K562 (cell line): ENCODE data around the gene TMEM143. TPM values are rescaled to one million over a fixed set of nuclear protein-coding genes. Genes with fewer than 3 reads are reported as not detected.

Experiments used
- ARID2 ChIP-seq: fragments of 450-650 bp; IDR thresholded peaks from 2 replicates; pipeline ENCODE4 v1.6.1; 2017; ENCODE audit warnings: antibody characterized with exemption, mild to moderate bottlenecking
- ASH1L ChIP-seq: fragments of 450-650 bp; IDR thresholded peaks from 2 replicates; pipeline ENCODE4 v1.6.1; 2018; ENCODE audit warnings: borderline replicate concordance, mild to moderate bottlenecking, low read depth; ENCODE audit not compliant: partially characterized antibody
- ATF7 ChIP-seq: fragments of 450-650 bp; IDR thresholded peaks from 2 replicates; pipeline ENCODE4 v1.7.1; 2014; ENCODE audit warnings: mild to moderate bottlenecking, moderate library complexity
- BCOR ChIP-seq: fragments of 450-650 bp; IDR thresholded peaks from 2 replicates; pipeline ENCODE4 v1.6.1; 2016
- CC2D1A ChIP-seq: fragments of 450-650 bp; IDR thresholded peaks from 2 replicates; pipeline ENCODE4 v1.6.1; 2017; ENCODE audit warnings: mild to moderate bottlenecking
- FOXM1 ChIP-seq, 2 experiments: fragments of 450-650 bp in 1 of 2; sonication (generic) in 1 of 2; formaldehyde crosslinking in 1 of 2; IDR thresholded peaks; 2 replicates each; pipeline versions ENCODE4 v1.6.1 to v1.9.0; 2017 to 2022; ENCODE audit warnings: low read depth in 2 of 2, mild to moderate bottlenecking in 2 of 2, missing genetic modification reagents in 1 of 2, moderate library complexity in 1 of 2
- POLR3A ChIP-seq: IDR thresholded peaks from 2 replicates; pipeline ENCODE4 v1.6.1; 2011; ENCODE audit warnings: borderline replicate concordance, mild to moderate bottlenecking, moderate library complexity; ENCODE audit not compliant: insufficient read length, insufficient read depth; ENCODE audit errors: extremely low read depth
- ZNF274 ChIP-seq: IDR thresholded peaks from 2 replicates; pipeline ENCODE4 v1.6.1; 2011; ENCODE audit warnings: low read depth, mild to moderate bottlenecking, low read length, moderate library complexity, borderline replicate concordance
- polyA plus RNA-seq, 8 experiments: library from polyadenylated mRNA; depleted of rRNA in 4 of 8; stranded (reverse) in 5 of 8; unstranded in 3 of 8; fragments of >200 nt; fragmentation: Nextera tagmentation in 2 of 8; fragmentation: Illumina TruSeq in 1 of 8; extraction: Ambion mirVana in 2 of 8; extraction: Trizol in 1 of 8; gene quantifications; 2 replicates each; pipeline versions ENCODE4 v1.2.1 to v1.2.3, GENCODE V29; 2011 to 2014; ENCODE audit warnings: inconsistent platforms in 1 of 8, missing spikeins in 1 of 8
- total RNA-seq, 7 experiments: library from RNA; depleted of rRNA in 6 of 7; stranded (reverse); fragments of >200 nt in 6 of 7; fragmentation: Illumina TruSeq in 2 of 7; extraction: Trizol in 2 of 7; gene quantifications; 2 replicates each; pipeline versions ENCODE4 v1.2.1 to v1.2.3, GENCODE V29; 2011 to 2021; ENCODE audit warnings: low replicate concordance in 1 of 7
- TF ChIP-seq, protein P1 (sequence below), 2 experiments: fragments of 450-650 bp; formaldehyde crosslinking in 1 of 2; IDR thresholded peaks; 2 replicates each; pipeline versions ENCODE4 v1.4.0 to v1.6.1; 2014 to 2020; ENCODE audit warnings: mild to moderate bottlenecking in 2 of 2, borderline replicate concordance in 1 of 2, low read depth in 1 of 2
- TF ChIP-seq, protein P2 (sequence below): IDR thresholded peaks from 2 replicates; pipeline ENCODE4 v1.6.1; 2016; ENCODE audit warnings: missing genetic modification characterization, missing compliant biosample characterization
- TF ChIP-seq, protein P3 (sequence below): fragments of 450-650 bp; IDR thresholded peaks from 2 replicates; pipeline ENCODE4 v1.6.1; 2017; ENCODE audit warnings: antibody characterized with exemption, mild to moderate bottlenecking

Gene TMEM143
- total and polyA plus RNA-seq, 9 of the 15 experiments (the other 6 are each of a cell fraction or from before 2014, with no cell fraction given), result 0.66 to 8.8 (median 4.3) TPM

DNA sequence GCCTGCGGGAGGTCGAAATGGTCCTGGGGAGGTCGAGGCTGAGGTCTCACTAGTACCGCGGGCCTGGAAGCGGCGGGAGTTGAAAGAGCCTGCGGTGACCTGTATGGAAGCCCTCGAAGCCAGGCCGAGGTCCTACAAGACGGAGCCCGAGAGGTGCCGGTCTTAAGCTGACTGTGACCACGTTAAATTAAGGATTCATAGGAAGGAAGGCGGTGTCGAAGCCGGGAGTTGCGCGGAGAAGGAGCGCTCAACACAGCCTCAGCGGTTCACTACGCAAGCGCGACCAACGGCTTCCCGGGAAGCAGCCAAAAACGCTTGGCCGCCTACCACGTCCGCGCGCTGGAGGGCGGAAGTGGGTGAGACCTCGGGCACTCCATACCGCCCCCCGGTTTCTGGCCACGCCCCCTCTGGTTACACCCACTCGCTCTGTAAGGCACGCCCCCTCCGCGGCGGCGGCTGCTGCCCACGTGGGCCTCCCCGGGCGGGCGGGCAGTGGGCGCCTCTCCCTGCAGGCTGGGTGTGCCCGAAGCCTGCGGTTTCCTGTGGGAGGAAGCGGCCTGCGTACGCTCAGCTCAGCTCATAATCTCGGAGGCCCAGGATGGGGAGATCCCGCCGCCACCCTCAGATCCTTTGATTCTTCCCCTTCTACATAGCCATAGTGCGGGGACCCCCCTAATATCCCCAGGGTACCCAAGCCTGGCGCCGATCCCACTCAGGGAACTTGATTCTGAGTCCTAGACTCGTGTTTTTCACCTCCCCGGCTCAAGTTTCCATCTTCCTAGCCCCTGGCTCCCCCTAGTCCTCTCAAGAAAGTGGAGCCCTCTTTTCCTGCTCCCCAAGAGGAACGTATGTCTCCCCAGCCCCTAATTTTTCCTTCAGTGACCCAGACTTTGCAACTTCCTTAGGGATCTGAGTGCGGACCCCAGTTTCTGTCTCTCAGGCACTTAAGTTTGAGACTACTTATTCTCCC lies 41.8 kb downstream of the TMEM143 start (continued):
- TF ChIP-seq, protein P1, sequence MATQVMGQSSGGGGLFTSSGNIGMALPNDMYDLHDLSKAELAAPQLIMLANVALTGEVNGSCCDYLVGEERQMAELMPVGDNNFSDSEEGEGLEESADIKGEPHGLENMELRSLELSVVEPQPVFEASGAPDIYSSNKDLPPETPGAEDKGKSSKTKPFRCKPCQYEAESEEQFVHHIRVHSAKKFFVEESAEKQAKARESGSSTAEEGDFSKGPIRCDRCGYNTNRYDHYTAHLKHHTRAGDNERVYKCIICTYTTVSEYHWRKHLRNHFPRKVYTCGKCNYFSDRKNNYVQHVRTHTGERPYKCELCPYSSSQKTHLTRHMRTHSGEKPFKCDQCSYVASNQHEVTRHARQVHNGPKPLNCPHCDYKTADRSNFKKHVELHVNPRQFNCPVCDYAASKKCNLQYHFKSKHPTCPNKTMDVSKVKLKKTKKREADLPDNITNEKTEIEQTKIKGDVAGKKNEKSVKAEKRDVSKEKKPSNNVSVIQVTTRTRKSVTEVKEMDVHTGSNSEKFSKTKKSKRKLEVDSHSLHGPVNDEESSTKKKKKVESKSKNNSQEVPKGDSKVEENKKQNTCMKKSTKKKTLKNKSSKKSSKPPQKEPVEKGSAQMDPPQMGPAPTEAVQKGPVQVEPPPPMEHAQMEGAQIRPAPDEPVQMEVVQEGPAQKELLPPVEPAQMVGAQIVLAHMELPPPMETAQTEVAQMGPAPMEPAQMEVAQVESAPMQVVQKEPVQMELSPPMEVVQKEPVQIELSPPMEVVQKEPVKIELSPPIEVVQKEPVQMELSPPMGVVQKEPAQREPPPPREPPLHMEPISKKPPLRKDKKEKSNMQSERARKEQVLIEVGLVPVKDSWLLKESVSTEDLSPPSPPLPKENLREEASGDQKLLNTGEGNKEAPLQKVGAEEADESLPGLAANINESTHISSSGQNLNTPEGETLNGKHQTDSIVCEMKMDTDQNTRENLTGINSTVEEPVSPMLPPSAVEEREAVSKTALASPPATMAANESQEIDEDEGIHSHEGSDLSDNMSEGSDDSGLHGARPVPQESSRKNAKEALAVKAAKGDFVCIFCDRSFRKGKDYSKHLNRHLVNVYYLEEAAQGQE (IDR thresholded peaks at IDR 0.05; ENCODE audit: borderline replicate concordance), result peak; percentile 79
- TF ChIP-seq, protein P1 (CRISPR knock-in tag; IDR thresholded peaks at IDR 0.05; ENCODE audit: low read depth), result 0 out of 2 replicates have a peak, but pooled peaks have one; percentile 30
- TF ChIP-seq POLR3A (no peak), FOXM1 (IDR thresholded peaks at IDR 0.05; ENCODE audit: low read depth) (no peak; the same call in 1 of the 2 replicates), FOXM1 (CRISPR knock-in tag; IDR thresholded peaks at IDR 0.05; ENCODE audit: low read depth) (no peak), BCOR (no peak), ZNF274 (no peak), ARID2 (no peak), CC2D1A (no peak; the same call in 1 of the 2 replicates), ASH1L (no peak), ATF7 (peak; percentile 85)
- TF ChIP-seq, protein P2, sequence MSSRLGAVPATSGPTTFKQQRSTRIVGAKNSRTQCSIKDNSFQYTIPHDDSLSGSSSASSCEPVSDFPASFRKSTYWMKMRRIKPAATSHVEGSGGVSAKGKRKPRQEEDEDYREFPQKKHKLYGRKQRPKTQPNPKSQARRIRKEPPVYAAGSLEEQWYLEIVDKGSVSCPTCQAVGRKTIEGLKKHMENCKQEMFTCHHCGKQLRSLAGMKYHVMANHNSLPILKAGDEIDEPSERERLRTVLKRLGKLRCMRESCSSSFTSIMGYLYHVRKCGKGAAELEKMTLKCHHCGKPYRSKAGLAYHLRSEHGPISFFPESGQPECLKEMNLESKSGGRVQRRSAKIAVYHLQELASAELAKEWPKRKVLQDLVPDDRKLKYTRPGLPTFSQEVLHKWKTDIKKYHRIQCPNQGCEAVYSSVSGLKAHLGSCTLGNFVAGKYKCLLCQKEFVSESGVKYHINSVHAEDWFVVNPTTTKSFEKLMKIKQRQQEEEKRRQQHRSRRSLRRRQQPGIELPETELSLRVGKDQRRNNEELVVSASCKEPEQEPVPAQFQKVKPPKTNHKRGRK (tag), result no peak
- TF ChIP-seq, protein P3, sequence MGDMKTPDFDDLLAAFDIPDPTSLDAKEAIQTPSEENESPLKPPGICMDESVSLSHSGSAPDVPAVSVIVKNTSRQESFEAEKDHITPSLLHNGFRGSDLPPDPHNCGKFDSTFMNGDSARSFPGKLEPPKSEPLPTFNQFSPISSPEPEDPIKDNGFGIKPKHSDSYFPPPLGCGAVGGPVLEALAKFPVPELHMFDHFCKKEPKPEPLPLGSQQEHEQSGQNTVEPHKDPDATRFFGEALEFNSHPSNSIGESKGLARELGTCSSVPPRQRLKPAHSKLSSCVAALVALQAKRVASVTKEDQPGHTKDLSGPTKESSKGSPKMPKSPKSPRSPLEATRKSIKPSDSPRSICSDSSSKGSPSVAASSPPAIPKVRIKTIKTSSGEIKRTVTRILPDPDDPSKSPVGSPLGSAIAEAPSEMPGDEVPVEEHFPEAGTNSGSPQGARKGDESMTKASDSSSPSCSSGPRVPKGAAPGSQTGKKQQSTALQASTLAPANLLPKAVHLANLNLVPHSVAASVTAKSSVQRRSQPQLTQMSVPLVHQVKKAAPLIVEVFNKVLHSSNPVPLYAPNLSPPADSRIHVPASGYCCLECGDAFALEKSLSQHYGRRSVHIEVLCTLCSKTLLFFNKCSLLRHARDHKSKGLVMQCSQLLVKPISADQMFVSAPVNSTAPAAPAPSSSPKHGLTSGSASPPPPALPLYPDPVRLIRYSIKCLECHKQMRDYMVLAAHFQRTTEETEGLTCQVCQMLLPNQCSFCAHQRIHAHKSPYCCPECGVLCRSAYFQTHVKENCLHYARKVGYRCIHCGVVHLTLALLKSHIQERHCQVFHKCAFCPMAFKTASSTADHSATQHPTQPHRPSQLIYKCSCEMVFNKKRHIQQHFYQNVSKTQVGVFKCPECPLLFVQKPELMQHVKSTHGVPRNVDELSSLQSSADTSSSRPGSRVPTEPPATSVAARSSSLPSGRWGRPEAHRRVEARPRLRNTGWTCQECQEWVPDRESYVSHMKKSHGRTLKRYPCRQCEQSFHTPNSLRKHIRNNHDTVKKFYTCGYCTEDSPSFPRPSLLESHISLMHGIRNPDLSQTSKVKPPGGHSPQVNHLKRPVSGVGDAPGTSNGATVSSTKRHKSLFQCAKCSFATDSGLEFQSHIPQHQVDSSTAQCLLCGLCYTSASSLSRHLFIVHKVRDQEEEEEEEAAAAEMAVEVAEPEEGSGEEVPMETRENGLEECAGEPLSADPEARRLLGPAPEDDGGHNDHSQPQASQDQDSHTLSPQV, result 0 out of 2 replicates have a peak, but pooled peaks have one; percentile 47
